ENCODE data around the gene SLCO1B1. TPM values are rescaled to one million over a fixed set of nuclear protein-coding genes. Genes with fewer than 3 reads are reported as not detected.

Gene SLCO1B1
- polyA plus RNA-seq, 1 of the 3 experiments (the other 2 are of a cell fraction) = not detected

- POLR2A ChIA-PET = no interaction called here
- Histone ChIP-seq H3K27me3 (ENCODE audit: insufficient read depth) (no peaks in the 10 kb centered on the region), H3K4me2 (no peak overlapping the region), H3K4me1 (ENCODE audit: control insufficient read depth in 1 of 2, insufficient read depth in 2 of 2, low read depth in 1 of 2, low read length in 1 of 2) (no peaks in the 10 kb centered on the region), H3K27ac (ENCODE audit: low read depth in 2 of 2, low read length in 1 of 2) (no peak overlapping the region), H3K9me3 (no peaks in the 10 kb centered on the region), H3K9me2 (no peaks in the 10 kb centered on the region), H3K36me3 (replicated peaks in 1 of 2; ENCODE audit: control insufficient read depth in 1 of 2, insufficient read depth in 2 of 2, low read length in 1 of 2) (no peaks in the 10 kb centered on the region), H3K9ac (no peak overlapping the region), H3F3A (replicated peaks; ENCODE audit: insufficient read depth) (no peaks in the 10 kb centered on the region), H3K79me2 (ENCODE audit: insufficient read depth) (no peaks in the 10 kb centered on the region), H3K4me3 (ENCODE audit: low read depth in 2 of 2, low read length in 1 of 2) (no peak overlapping the region), H2AFZ (ENCODE audit: low read depth) (no peak overlapping the region), H4K20me1 (ENCODE audit: insufficient read depth) (no peaks in the 10 kb centered on the region)
- CTCF ChIA-PET = no interaction called here
- no peak for TF ChIP-seq SMC3 (IDR thresholded peaks at IDR 0.05; ENCODE audit: low read depth, low read length)
- TF ChIP-seq USF2 (IDR thresholded peaks at IDR 0.05; ENCODE audit: borderline replicate concordance, low read depth, low read length) = no peak
- TF ChIP-seq EZH2phosphoT487 (IDR thresholded peaks at IDR 0.05; ENCODE audit: borderline replicate concordance, low read depth) = no peak
- no peak for TF ChIP-seq MAX (IDR thresholded peaks at IDR 0.05; ENCODE audit: low read depth)
- TF ChIP-seq MEF2A (IDR thresholded peaks at IDR 0.05; ENCODE audit: borderline replicate concordance, low read depth) = no peak
- TF ChIP-seq RAD21 (IDR thresholded peaks at IDR 0.05; ENCODE audit: low read length) = no peak
- no peak for TF ChIP-seq ZBTB33 (IDR thresholded peaks at IDR 0.05; ENCODE audit: borderline replicate concordance, low read depth)
- TF ChIP-seq FOXM1 (IDR thresholded peaks at IDR 0.05; ENCODE audit: low read depth) = no peak
- TF ChIP-seq FOSL2 (IDR thresholded peaks at IDR 0.05; ENCODE audit: borderline replicate concordance, low read depth) = no peak
- no peak for TF ChIP-seq RCOR1 (IDR thresholded peaks at IDR 0.05; ENCODE audit: low read length)
- TF ChIP-seq RXRA (IDR thresholded peaks at IDR 0.05; ENCODE audit: borderline replicate concordance, low read depth) = no peak
- TF ChIP-seq SIN3A (IDR thresholded peaks at IDR 0.05; ENCODE audit: borderline replicate concordance, low read depth, low read length) = no peak
- TF ChIP-seq IRF3 (IDR thresholded peaks at IDR 0.05; ENCODE audit: low read depth, low read length) = no peak
- TF ChIP-seq CHD2 (IDR thresholded peaks at IDR 0.05; ENCODE audit: low read length, partially characterized antibody) = no peak
- no peak for TF ChIP-seq ELF1 (IDR thresholded peaks at IDR 0.05)
- TF ChIP-seq PBX3 (IDR thresholded peaks at IDR 0.05) = no peak
- no peak for TF ChIP-seq REST (IDR thresholded peaks at IDR 0.05; ENCODE audit: low read depth, low read length)
- 15% methylated on average over 3 of the region's 3 CpGs for WGBS (ENCODE audit: low lambda C conversion rate)
- no peak for DNase-seq
Observed at GRCh38 chr12:21257172-21257571, 126.2 kb downstream of the SLCO1B1 start.

Data from SK-N-SH (cell line).